Progenitor cell of endocrine pancreas (in vitro differentiated cells): ENCODE data around the gene IQCF5. TPM values are rescaled to one million over a fixed set of nuclear protein-coding genes. Genes with fewer than 3 reads are reported as not detected.

Source experiments
- DNase-seq: peaks from one replicate; pipeline ENCODE4 v3.0.0; 2021; ENCODE audit warnings: low spot score; ENCODE audit not compliant: unreplicated experiment
- H3K27ac Mint-ChIP-seq: 2 replicates; pipeline ENCODE4 v1.8.0; 2021; ENCODE audit warnings: mild to moderate bottlenecking, moderate library complexity, mixed read lengths
- H3K27me3 Mint-ChIP-seq: 2 replicates; pipeline ENCODE4 v1.8.0; 2021; ENCODE audit warnings: mixed read lengths
- H3K36me3 Mint-ChIP-seq: 2 replicates; pipeline ENCODE4 v1.8.0; 2022; ENCODE audit warnings: mixed read lengths; ENCODE audit not compliant: insufficient read depth
- H3K4me1 Mint-ChIP-seq: 2 replicates; pipeline ENCODE4 v1.8.0; 2021; ENCODE audit warnings: low read depth, mixed read lengths
- H3K4me3 Mint-ChIP-seq: 2 replicates; pipeline ENCODE4 v1.8.0; 2021; ENCODE audit warnings: low read depth, mild to moderate bottlenecking, moderate library complexity, mixed read lengths
- H3K9me3 Mint-ChIP-seq: 2 replicates; pipeline ENCODE4 v1.8.0; 2021; ENCODE audit warnings: low read depth, mixed read lengths
- total RNA-seq: library from RNA; stranded (reverse); gene quantifications from 2 replicates; pipeline ENCODE4 v1.2.1, GENCODE V29; 2021
- TF ChIP-seq, protein P1 (sequence below): fragments of 200-600 bp; sonication (generic); IDR thresholded peaks from one replicate; pipeline ENCODE4 v1.5.0; 2021; ENCODE audit warnings: antibody characterized with exemption, mild to moderate bottlenecking; ENCODE audit not compliant: unreplicated experiment

IQCF5 gene
- total RNA-seq, 1 donor from 2014 or later = not detected

DNA sequence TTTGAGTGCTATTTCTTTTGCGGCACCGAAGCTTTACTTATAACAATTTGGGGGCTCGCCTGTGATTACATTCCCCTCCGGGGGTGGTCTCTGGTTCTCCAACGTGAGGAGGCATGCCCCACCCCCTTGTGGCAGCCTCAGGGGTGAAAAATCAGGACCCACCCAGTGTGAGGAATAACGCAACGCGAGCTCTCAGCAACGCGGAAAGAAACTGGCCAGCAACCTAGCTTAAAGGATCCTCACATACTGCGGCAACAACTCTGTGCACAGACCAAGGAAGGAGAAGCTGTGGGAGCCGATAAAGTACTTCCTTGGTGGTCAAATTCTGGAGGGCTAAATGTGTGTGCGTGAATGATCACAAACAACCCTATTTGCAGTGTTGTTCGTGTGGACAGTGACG is 22.0 kb upstream of the IQCF5 start:
- Mint-ChIP-seq H3K4me3 (no peak overlapping the region), H3K27ac (no peak overlapping the region), H3K4me1 (peaks cover 7% of the 10 kb centered on the region), H3K27me3 (peaks cover 14% of the 10 kb centered on the region), H3K9me3 (no peaks in the 10 kb centered on the region), H3K36me3 (no peaks in the 10 kb centered on the region)
- no peak for DNase-seq
- TF ChIP-seq, protein P1, sequence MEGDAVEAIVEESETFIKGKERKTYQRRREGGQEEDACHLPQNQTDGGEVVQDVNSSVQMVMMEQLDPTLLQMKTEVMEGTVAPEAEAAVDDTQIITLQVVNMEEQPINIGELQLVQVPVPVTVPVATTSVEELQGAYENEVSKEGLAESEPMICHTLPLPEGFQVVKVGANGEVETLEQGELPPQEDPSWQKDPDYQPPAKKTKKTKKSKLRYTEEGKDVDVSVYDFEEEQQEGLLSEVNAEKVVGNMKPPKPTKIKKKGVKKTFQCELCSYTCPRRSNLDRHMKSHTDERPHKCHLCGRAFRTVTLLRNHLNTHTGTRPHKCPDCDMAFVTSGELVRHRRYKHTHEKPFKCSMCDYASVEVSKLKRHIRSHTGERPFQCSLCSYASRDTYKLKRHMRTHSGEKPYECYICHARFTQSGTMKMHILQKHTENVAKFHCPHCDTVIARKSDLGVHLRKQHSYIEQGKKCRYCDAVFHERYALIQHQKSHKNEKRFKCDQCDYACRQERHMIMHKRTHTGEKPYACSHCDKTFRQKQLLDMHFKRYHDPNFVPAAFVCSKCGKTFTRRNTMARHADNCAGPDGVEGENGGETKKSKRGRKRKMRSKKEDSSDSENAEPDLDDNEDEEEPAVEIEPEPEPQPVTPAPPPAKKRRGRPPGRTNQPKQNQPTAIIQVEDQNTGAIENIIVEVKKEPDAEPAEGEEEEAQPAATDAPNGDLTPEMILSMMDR = no peak

DNA sequence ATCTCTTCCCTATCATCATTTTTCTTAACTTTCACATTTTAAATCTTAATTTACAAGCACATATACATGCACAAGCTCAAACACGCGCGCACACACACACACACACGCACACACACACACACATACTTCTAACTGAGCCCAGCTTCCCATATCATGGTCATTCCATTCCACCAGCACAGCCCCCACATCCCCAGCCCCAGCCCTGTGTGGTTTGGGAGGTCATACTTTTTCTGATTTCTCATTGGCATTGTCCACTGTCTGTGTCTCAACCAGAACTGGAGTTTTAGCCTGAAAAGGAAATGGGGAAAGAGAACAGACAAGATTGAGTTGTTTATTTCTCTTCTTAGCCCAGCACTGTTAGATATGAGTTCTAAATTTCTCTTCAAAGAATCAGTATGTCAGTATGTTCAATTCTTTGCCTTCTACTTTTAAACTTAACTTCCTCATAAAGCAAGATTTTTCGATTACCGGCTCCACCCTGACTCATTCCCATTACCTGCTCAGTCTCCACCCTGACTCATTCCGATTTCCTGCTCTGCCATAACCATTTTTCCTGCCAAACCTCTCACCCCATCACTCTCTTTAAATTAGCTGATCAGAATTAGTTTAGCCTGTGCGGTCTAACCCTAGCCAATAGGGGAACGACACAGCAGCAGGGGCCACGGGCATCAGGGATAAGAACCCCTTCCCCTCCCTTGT is 21.4 kb upstream of the IQCF5 start:
- Mint-ChIP-seq H3K4me3 (no peak overlapping the region), H3K27me3 (peaks cover 17% of the 10 kb centered on the region), H3K9me3 (no peaks in the 10 kb centered on the region), H3K36me3 (no peaks in the 10 kb centered on the region), H3K27ac (no peak overlapping the region), H3K4me1 (peaks cover 7% of the 10 kb centered on the region)
- TF ChIP-seq, protein P1 = no peak
- DNase-seq = no peak

DNA sequence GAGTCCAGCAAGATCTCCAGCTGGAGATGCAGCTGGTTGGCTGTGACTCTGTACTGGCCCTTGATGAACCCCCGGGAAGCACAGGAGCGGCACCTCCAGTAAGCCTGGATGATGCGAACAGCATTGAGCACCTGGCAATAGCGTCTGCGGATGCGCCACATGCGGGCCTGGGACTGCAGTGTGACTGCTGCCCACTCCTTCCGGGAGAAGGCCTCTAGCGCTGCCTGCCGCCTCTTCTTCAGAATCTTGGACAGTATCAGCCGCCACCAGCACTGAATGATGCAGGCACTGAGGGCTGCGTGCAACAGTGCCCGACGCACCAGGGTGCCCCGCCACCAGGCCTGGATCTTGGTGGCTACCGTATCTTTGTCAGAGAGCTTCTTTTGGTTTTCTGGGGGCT is 19.5 kb upstream of the IQCF5 start:
- H3K36me3 Mint-ChIP-seq = no peaks in the 10 kb centered on the region
- no peak overlapping the region for H3K4me3 Mint-ChIP-seq
- H3K4me1 Mint-ChIP-seq = peaks cover 7% of the 10 kb centered on the region
- no peak for DNase-seq
- no peaks in the 10 kb centered on the region for H3K9me3 Mint-ChIP-seq
- TF ChIP-seq, protein P1 = no peak
- no peak overlapping the region for H3K27ac Mint-ChIP-seq
- H3K27me3 Mint-ChIP-seq = peaks cover 12% of the 10 kb centered on the region

DNA sequence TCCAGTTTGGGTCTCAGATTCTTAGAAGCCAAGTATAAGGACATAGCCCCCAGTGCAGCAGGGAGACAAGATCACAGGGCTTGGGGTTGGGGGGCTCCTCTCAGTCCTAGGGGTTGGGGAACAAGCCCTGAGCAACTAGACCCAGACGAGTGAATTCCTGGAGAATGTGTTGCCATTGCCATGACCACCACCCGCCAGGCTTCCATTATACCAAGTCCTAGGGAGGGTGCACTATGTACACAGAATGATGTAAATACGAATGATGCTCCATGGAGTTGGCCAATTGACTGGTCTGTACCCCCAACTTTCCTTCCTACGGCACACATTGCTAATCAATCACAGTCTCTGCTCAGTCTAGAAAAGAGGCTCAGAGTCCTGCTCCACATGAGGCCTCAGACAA is 19.0 kb upstream of the IQCF5 start:
- Mint-ChIP-seq H3K4me3 (no peak overlapping the region), H3K9me3 (no peaks in the 10 kb centered on the region), H3K4me1 (peaks cover 7% of the 10 kb centered on the region), H3K36me3 (no peaks in the 10 kb centered on the region), H3K27me3 (peaks cover 12% of the 10 kb centered on the region), H3K27ac (no peak overlapping the region)
- no peak for DNase-seq
- TF ChIP-seq, protein P1 = no peak

DNA sequence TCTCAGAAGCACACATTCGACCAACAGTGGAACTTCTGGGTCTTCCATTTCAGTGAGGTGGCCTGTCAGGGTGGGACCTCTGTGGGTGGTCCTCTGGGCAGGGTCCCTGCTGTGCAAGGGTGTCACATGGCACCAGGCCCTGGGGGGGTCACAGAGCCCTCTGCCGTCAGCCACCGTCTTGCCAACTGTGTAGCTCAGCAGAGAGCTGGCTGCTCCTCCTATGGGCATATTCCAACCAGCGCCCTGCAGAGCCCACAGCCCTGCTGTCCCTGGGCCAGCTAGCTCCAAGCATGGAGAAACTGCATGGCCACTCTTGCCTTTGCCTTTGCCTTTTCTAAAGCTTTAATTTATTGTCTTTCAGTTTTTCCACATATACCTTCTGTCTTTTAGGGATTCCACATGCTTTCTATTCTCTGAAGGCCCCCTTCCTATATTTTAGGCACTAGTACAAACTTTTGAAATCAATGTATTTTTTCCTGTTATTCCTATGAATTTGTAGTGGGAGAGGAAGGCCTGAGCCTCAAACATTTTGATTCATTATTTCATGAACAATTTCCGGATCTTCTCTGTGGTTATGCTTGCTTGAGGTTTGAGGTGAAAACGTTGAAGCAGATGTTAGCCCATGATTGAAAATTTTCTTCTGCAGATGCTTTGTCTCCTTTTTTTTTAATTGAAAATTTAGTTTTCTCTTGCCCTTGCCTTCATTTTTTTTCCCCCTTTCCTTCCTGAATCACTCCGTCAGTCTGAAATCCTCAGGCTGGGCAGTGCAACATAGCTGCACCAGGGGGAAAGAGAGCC is 16.0 kb upstream of the IQCF5 start:
- no peak overlapping the region for H3K4me3 Mint-ChIP-seq
- DNase-seq = no peak
- H3K4me1 Mint-ChIP-seq = no peaks in the 10 kb centered on the region
- no peaks in the 10 kb centered on the region for H3K9me3 Mint-ChIP-seq
- no peak overlapping the region for H3K27ac Mint-ChIP-seq
- peaks cover 3% of the 10 kb centered on the region for H3K27me3 Mint-ChIP-seq
- H3K36me3 Mint-ChIP-seq = no peaks in the 10 kb centered on the region
- TF ChIP-seq, protein P1 = no peak
